HG02970 (cell line): ENCODE data around the gene NSD1.
"Not testable (repeated sequence)": the region's sequence is repeated elsewhere in the genome, so short reads cannot be mapped to it uniquely, and the experiment has no call there.

ENCODE experiments used
- ATAC-seq: cut with Tn5 transposase; IDR thresholded peaks from one replicate; pipeline ENCODE4 v1.9.1; 2021; ENCODE audit warnings: mild to moderate bottlenecking, moderate library complexity, moderate number of reproducible peaks; ENCODE audit not compliant: unreplicated experiment, low FRiP score

The NSD1 gene

DNA sequence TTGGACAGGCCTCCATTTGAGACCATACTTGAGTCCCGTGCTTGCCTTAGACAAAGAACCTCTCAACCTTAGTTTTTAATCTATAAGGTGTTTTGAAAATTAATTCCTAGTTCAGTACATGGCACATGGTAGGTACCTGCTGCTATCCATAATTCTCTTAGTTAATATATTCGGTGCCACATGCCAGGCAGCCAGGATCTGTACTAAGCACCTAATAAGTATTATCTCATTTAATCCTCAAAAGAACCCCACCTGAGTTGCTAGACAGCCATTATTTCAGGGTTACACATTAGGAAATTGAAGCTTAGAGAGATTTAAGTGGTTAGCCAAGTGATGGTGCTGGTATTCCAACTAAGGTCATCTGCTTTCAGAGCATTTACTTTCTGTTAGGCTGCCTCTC is 29.9 kb downstream of the NSD1 start:
- ATAC-seq: no peak

DNA sequence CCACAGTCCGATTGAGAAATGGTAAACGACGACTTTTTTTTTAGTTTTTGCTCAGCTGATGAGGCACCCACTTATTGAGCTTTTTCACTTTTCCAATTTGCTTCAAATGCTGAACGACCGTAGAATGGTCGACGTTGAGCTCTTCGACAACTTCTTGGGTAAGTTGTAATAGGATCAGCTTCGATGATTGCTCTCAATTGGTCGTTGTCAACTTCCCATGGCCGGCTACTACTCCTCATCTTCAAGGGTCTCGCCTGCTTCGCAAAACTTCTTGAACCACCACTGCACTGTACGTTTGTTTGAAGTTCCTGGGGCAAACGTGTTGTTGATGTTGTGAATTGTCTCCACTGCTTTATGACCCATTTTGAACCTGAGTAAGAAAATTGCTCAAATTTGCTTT is 35.7 kb downstream of the NSD1 start:
- no peak for ATAC-seq

DNA sequence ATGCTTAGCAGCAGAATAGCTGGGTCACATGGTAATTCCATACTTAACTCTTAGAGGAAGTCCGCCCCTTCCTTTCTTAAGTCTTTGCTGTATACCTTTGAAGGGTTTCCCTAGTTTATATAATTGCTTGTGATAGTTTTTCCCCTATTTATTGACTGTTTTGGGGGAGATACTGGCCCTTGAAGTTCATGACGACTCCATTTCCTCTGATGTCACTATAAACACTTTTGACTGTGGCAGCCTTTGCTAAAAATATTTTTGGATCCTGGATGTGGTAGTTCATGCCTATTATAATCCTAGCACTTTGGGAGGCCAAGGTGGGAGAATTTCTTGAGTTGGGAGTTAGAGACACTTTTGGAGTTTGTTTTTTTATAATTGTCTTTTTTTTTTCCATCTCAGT is 38.4 kb downstream of the NSD1 start:
- ATAC-seq: no peak

DNA sequence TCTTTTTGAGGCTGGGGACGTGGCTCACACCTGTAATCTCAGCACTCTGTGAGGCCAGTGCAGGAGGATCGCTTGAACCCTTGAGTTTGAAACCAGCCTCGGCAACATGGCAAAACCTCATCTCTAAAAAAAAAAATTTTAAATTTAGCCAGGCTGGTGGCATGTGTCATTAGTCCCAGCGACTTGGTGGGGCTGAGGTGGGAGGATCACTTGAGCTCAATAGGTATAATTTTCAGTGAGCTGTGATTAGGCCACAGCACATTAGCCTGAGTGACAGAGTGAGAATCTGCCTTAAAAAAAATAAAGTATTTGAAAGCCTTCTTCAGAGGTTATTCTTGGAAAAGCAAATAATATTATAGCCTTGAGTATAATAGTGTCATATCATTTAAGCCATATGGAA is 41.8 kb downstream of the NSD1 start:
- no peak for ATAC-seq

DNA sequence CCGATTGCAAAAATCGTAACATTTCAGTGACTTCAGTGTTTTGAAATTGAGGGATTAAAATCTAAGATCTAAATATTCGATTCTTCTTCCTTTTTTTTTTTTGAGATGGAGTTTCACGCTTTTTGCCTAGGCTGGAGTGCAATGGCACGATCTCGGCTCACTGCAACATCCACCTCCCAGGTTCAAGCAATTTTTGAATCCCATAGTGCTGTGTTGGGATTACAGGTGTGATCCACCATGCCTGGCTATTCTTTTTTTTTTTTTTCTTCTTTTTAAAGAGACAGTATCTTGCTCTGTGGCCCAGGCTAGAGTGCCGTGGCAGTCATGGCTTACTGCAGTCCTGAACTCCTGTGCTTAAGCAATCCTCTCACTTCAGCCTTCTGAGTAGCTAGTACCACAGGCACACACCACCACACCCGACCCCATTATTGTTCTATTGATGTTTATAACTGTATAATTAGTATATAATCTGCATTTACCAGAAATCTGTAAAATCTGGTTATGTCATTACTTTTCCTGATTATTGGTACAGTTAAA is 42.7 kb downstream of the NSD1 start:
- ATAC-seq: no peak

DNA sequence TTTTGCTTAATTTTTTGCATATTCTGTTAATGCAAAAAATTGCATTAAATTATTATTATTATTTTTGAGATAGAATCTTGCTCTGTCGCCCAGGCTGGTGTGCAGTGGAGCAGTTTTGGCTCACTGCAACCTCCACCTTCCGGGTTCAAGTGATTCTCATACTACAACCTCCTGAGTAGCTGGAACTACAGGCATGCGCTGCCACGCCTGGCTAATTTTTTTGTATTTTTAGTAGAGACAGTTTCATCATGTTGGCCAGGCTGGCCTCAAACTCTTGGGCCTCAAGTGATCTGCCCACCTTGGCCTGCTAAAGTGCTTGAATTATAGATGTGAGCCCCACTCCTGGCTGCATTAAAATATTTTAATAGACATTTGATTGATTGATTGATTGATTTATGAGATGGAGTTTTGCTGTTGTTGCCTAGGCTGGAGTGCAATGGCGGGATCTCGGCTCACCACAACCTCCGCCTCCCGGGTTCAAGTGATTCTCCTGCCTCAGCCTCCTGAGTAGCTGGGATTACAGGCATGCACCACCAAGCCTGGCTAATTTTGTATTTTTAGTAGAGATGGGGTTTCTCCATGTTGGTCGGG is 44.4 kb downstream of the NSD1 start:
- not testable (repeated sequence) for ATAC-seq

DNA sequence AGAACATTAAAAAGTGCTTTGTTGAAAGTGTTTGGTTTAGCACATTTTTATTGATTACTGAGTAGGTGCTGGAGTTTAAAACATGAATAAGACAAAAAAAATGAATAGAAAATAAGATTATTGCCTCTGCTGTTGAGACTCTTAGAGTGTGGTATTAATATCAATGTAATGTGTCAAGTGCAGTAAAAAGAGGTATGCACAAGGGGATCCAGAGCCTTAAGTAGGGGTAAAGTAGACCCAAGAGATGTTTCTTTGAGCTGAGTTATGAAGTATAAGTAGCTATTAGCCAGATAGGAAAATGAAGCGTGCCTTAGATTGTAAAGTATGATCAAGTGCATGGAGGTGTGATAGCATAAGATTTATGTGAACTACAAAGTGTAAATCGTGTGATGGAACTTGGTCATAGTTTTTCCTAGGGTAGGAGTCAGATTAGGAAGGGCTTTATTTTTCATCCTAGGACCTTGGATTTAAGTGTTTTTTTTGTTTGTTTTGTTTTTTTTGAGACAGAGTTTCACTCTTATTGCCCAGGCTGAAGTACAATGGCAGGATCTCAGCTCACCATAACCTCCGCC is 45.2 kb downstream of the NSD1 start:
- ATAC-seq: no peak

DNA sequence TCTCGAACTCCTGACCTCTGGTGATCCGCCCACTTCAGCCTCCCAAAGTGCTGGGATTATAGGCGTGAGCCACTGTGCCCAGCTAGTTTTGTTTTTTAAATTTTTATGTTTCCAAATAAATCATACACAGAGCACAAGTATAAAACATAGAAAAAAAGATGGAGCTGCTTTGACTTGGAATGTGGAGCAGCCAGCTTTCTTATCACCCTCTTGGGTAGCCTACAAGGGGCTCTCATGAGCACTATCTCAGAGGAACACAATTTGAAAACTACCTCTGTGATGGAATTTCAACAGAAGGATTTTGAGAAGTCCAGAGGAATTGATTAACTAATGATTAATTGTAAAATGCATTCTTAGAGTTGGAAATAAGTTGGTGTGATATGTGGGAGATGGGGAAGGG is 45.9 kb downstream of the NSD1 start:
- ATAC-seq: no peak

DNA sequence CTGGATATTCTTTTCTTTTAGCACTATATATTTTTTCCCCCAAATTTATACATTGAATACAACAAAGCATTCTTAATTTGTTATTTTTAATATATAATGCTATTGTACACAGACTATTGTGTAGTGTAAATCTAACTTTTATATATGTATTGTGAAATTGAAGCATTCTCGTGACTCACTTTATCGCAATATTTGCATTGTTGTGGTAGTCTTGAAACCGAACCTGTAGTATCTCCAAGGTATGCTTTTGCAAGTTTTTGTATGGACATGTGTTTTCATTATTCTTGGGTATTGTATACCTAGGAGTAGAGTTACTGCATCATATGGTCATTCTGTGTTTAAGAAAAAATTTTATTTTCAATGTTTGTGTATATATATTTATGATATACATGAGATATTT is 49.6 kb downstream of the NSD1 start:
- ATAC-seq: no peak

DNA sequence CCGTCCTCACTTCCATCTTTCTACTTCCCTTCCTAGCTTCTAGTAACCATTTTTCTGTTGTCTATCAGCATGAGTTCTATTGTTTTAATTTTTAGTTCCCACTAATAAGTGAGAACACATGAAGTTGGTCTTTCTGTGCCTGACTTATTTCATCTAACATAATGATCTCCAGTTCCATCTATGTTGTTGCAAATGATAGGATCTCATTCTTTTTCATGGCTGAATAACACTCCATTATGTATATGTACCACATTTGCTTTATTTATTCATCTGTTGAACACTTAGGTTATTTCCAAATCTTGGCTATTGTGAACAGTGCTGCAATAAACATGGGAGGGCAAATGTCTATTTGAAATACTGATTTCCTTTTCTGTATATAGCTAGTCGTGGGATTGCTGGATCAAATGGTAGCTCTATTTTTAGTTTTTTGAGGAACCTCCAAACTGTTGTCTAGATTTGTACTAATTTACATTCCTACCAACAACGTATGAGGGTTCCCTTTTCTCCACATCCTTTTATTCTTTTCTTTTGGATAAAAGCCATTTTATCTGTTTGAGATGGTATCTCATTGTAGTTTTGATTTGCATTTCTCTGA is 50.3 kb downstream of the NSD1 start:
- ATAC-seq: no peak

DNA sequence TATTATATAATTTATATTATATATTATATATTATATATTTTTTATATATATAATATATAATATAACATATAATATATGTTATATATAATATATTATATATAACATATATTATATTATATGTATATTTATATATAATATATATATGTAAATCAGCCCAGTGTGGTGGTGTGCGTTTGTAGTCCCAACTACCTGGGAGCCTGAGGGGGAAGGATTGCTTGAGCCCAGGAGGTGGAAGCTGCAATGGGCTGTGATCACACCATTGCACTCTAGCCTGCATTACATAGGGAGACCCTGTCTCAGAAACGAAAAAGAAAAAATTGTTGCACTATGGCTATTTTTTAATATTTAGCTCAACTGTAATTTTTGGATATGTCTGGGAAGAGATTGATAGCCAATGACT is 52.4 kb downstream of the NSD1 start:
- no peak for ATAC-seq

DNA sequence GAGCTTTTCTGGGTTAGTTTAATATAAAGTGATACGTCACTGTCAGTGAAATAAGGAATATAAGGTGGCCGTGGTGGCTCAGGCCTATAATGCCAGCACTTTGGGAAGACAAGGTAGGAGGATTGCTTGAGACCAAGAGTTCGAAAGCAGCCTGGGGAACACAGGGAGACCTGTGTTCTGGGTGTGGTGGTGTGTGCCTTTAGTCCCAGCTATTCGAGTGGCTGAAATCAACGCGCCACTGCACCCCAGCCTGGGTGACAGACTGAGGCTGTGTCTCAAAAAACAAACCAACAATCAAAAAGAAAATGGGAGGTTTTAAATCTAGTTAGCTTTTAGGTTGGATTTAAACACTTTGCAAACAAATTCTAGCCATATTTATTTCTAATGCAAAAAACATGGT is 53.1 kb downstream of the NSD1 start:
- no peak for ATAC-seq

DNA sequence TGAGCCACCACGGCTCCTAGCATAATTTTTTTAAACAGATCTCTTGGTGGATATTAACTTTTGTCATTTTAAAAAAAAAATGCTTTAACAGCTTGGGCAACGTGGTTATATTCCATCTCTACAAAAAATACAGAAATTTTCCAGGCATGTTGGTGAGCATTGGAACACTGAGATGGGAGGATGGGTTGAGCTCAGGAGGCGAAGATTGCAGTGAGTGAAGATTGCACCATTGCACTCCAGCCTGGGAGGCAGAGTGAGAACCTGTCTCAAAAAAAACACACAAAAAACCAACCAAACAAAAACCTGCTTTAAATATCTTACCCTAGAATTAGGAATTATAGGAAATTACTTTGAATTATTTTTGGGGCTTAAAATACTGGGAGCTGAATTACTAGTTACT is 55.2 kb downstream of the NSD1 start:
- ATAC-seq: no peak

DNA sequence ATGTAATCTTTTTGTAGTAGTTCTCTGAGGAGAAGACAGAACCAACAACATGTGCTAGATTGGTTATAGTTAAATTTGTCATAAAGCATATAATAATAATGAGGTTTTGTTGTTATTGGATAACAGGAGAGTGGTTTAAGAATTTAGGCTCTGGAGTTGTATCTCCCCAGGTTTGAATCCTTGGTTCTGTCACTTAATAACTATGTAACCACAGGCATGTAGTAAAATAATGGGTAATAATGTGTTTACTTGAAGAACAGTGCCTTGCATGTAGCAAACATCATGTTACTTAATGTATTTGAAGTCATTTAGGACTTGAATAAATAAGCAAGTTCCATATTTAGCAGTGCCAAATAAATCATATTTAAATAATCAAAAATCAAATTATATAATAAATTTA is 55.8 kb downstream of the NSD1 start:
- no peak for ATAC-seq

DNA sequence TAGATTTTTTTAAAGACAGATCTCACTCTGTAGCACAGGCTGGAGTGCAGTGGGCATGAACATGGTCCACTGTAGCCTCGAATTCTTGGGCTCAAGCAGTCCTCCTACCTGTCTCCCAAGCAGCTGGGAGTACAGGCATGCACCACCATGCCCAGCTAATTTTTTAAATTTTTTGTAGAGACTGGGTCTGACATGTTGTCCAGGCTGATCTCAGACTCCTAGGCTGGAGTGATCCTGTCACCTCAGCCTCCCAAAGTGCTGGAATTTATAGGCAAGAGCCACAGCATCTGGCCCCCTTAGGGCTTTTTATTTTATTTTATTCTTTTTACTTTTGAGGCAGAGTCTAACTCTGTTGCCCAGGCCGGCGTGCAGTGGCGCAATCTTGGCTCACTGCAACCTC is 56.4 kb downstream of the NSD1 start:
- no peak for ATAC-seq

DNA sequence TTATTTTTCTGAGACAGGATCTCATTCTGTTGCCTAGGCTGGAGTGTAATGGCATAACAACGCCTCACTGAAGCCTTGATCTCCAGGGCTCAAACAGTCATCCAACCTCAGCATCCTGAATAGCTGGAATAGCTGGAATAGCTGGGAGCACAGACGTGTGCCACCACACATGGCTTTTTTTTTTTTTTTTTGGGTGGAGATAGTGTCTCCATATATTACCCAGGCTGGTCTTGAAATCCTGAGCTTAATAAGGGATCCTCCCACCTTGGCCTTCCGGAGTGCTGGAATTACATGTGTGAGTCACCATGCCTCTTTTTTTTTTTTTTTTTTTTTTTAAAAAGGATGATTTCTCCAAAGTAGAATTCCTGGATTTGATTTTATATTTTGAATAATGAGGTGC is 60.7 kb downstream of the NSD1 start:
- no peak for ATAC-seq

DNA sequence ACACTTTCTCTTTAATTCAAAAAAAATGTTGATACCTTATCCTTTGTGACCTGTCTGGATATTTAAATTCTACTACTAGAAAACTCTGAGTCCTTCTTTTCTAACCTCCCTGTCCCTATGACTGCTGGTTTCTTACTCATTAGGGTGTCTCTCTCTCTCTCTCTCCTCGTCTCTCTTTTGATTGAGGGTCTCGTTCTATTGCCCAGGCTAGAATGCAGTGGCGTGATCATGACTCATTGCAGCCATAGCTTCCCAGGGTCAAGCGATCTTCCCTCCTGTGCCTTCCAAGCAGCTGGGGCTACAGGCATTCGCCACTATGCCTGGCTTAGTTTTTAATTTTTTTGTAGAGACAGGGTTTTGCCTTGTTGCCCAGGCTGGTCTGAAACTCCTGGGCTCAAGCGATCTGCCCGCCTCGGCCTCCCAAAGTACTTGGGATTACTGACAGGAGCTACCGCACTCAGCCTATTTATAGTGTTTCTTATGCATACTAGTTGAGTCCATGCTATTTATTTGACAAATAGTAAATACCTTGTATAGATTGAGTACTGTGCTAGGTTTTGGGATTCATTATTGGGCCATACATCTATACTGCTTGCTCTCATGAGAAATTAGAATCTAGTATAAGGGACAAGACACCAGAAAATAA is 61.9 kb downstream of the NSD1 start:
- ATAC-seq: no peak

DNA sequence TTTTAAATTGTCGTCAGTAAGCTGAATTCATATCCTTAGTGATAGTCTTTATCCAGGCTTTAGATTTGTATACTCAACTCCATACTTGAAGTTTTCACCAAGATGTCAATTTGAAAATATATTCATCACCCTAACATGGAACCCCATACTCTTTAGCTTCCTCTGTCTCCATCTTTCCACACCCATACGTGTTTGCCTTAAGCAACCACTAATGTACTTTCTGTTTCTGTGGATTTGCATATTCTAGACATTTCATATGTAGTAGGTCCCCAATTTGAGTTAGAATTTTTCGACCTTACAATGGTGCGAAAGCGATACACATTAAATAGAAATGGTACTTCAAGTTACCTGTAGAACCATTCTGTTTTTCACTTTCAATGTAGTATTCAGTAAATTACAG is 65.2 kb downstream of the NSD1 start:
- no peak for ATAC-seq

DNA sequence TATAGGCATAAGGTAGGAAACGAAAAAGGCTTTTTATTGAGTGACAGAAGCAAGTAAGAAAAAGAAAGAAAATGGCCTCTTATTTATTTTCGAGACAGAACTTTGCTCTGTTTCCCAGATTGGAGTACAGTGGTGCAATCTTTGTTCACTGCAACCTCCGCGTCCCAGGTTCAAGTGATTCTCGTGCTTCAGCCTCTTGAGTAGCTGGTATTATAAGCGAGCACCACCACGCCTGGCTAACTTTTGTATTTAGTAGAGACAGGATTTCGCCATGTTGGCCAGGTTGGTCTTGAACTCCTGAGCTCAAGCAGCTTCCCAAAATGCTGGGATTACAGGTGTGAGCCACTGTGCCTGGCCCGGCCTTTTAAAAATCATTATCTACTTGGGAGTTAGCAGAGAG is 70.7 kb downstream of the NSD1 start:
- no peak for ATAC-seq

DNA sequence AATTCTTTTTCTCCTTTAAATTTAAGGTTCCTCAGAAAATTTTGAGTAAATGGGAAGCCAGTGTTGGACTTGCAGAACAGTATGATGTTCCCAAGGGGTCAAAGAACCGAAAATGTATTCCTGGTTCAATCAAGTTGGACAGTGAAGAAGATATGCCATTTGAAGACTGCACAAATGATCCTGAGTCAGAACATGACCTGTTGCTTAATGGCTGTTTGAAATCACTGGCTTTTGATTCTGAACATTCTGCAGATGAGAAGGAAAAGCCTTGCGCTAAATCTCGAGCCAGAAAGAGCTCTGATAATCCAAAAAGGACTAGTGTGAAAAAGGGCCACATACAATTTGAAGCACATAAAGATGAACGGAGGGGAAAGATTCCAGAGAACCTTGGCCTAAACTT is 76.0 kb downstream of the NSD1 start:
- no peak for ATAC-seq

DNA sequence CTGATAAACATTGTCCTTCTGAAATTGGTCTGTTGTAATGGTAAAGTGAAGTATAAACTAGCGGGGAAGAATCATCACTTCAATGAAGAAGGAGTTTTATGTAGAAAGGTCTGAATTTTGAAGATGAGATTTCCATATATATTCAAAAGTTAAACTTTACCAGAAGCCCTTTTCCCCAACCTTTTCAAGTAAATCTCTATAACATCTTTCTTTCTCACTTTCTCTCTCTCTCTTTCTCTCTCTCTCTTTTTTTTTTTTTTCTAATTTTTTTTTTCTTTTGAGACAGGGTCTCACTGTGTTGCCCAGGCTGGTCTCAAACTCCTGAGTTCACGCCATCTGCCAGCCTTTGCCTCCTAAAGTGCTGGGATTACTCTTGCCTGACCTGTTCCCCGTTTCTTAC is 78.7 kb downstream of the NSD1 start:
- no peak for ATAC-seq

DNA sequence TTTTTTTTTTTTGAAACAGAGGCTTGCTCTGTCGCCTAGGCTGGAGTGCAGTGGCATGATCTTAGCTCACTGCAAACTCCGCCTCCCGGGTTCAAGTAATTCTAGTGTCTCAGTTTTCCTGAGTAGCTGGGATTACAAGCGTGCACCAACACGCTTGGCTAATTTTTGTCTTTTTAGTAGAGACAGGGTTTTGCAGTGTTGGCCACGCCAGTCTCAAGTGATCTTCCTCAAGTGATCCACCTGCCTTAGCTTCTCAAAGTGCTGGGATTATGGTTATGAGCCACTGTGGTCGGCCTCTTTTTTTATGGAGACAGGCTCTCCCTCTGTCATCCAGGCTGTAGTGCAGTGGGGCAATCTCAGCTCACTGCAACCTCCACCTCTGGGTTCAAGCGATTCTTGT is 87.0 kb downstream of the NSD1 start:
- no peak for ATAC-seq
